ENCODE results near the gene TMEM187.

TMEM187 gene

DNA sequence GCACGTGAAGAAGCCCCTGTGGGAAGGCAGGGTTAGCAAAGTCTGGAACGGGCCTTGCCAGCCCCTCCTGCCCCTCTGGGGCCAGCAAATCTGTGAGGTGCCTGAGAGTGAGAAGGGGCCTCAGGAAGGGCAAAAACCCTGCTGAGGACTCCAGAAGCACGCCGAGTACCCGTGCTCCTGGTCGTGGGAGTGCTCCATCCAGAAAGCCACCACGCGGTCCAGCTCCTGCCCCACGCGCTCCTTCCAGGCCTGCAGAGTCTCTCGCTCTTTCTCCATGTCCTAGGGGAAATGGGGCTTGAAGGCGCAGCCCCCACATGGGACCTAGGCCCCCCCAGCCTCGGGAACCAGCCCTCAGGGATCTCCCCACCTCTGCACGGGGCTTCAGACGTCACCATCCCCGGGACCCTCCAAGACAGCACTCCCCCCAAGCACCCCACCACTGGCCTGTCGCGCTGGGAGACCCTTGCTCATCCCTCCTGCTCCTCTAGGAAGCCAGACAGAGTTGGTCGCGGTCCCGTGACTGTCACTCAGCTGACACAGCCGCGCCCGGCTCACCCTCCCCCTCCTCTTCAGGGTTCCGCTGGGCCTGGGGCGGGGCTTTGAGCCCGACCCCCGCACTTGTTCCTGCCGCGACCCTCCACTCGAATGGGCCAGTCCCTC is 28.3 kb upstream of the TMEM187 start, which contains the start of gene RENBP:
TSS of gene RENBP (minus strand) at position 504 of the 660 bp plus-strand sequence. CDS start at position 471, 33 bp downstream.
- Mint-ChIP-seq H3K9me3 (no peaks in the 10 kb centered on the region), H3K36me3 (peaks cover 17 to 35% of the 10 kb centered on the region in 2 donors), H3K27ac (peak within 1 kb of the TSS; percentile 97), H3K4me3 (peak within 1 kb of the TSS; percentile 95 to 98), H3K4me1 (peaks cover 15 to 46% of the 10 kb centered on the region in 2 donors), H3K27me3 (no peaks in the 10 kb centered on the region)
- ATAC-seq (replicated peaks) (peak; percentile 52 to 69), DNase-seq (no peak)

DNA sequence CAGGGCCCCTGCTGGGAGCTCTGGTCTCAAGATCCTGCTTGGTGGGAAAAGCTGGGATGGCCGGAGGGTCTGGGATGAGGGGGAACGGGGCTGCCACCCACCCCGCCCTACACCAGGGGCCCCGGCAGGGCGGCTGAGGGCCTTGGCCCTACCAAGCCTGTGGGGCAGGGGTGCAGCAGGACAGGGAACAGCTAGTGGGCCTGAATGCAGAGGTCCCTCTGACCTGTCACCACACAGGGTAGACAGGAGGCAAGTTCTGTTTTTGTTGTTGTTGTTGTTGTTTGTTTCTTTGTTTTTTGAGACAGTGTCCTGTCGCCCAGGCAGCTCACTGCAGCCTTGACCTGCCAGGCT is 27.8 kb upstream of the TMEM187 start:
- Mint-ChIP-seq H3K36me3 (peaks cover 19 to 39% of the 10 kb centered on the region in 2 donors), H3K4me1 (peaks cover 11 to 42% of the 10 kb centered on the region in 2 donors), H3K4me3 (peak overlapping the region; percentile 95 to 98), H3K27ac (peak overlapping the region; percentile 97), H3K27me3 (no peaks in the 10 kb centered on the region), H3K9me3 (no peaks in the 10 kb centered on the region)
- ATAC-seq (replicated peaks) (peak; percentile 13 to 41), DNase-seq (no peak)

- peaks cover 24 to 49% of the 10 kb centered on the region in 2 donors for H3K36me3 Mint-ChIP-seq
- peak overlapping the region; percentile 20 for H3K27ac Mint-ChIP-seq
- H3K4me1 Mint-ChIP-seq = peaks cover 8 to 34% of the 10 kb centered on the region in 2 donors
- ATAC-seq (replicated peaks) (no peak), DNase-seq (no peak)
- H3K4me3 Mint-ChIP-seq = no peak overlapping the region
- H3K9me3 Mint-ChIP-seq = no peaks in the 10 kb centered on the region
- H3K27me3 Mint-ChIP-seq = no peaks in the 10 kb centered on the region
Observed at GRCh38 chrX:153945956-153946943, 26.3 kb upstream of the TMEM187 start.

GRCh38 chrX:153947009-153947769 is 25.4 kb upstream of the TMEM187 start:
- Mint-ChIP-seq H3K36me3 (peaks cover 24 to 52% of the 10 kb centered on the region in 2 donors), H3K27ac (peak overlapping the region; percentile 75), H3K27me3 (no peaks in the 10 kb centered on the region), H3K9me3 (no peaks in the 10 kb centered on the region), H3K4me3 (no peak overlapping the region), H3K4me1 (peaks cover 6 to 31% of the 10 kb centered on the region in 2 donors)
- peak; percentile 72 for DNase-seq
- peak; percentile 83 to 86 for ATAC-seq (replicated peaks)

- no peaks in the 10 kb centered on the region for H3K27me3 Mint-ChIP-seq
- no peak for ATAC-seq (replicated peaks)
Observed at GRCh38 chrX:153948002-153948466, 24.5 kb upstream of the TMEM187 start.

GRCh38 chrX:153948847-153949805 is 23.4 kb upstream of the TMEM187 start:
- Mint-ChIP-seq H3K4me3 (no peak overlapping the region), H3K9me3 (no peaks in the 10 kb centered on the region), H3K27me3 (no peaks in the 10 kb centered on the region), H3K4me1 (peaks cover 8 to 25% of the 10 kb centered on the region in 2 donors), H3K27ac (peak overlapping the region; percentile 56), H3K36me3 (peaks cover 28 to 53% of the 10 kb centered on the region in 2 donors)
- DNase-seq (no peak), ATAC-seq (replicated peaks) (no peak)

More at GRCh38 chrX:153948002-153948466, 24.5 kb upstream of the TMEM187 start:
- no peak for DNase-seq
- Mint-ChIP-seq H3K9me3 (no peaks in the 10 kb centered on the region), H3K4me1 (peaks cover 6 to 27% of the 10 kb centered on the region in 2 donors), H3K4me3 (no peak overlapping the region), H3K27ac (peak overlapping the region; percentile 78), H3K36me3 (peaks cover 24 to 52% of the 10 kb centered on the region in 2 donors)

DNA sequence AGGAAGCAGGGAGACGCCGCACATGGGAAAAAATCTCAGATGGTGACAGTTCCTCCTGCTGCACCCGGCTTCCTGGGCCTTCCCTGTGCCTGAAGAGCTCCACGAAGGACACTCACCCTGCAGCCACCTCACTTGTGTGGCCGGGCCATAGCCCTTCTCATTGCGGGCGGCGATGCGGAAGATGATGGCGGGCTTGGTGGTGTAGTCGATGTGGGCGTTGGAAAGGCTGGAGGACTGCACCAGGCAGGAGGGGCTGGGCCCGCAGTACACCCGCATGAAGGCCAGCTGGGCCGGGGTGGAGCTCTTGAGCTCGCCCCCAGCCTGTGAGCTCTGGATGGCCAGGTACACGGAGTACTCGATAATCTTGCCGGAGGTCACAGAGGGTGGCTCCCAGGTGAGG is 22.4 kb upstream of the TMEM187 start:
- no peak overlapping the region for H3K4me3 Mint-ChIP-seq
- ATAC-seq (replicated peaks) (no peak), DNase-seq (no peak)
- no peak overlapping the region for H3K27ac Mint-ChIP-seq
- H3K36me3 Mint-ChIP-seq = peaks cover 30 to 58% of the 10 kb centered on the region in 2 donors
- no peaks in the 10 kb centered on the region for H3K27me3 Mint-ChIP-seq
- H3K4me1 Mint-ChIP-seq = peaks cover 7 to 19% of the 10 kb centered on the region in 2 donors
- H3K9me3 Mint-ChIP-seq = no peaks in the 10 kb centered on the region

- DNase-seq (no peak), ATAC-seq (replicated peaks) (no peak)
- Mint-ChIP-seq H3K27ac (no peak overlapping the region), H3K9me3 (no peaks in the 10 kb centered on the region), H3K36me3 (peaks cover 30 to 63% of the 10 kb centered on the region in 2 donors), H3K4me1 (peaks cover 9 to 19% of the 10 kb centered on the region in 2 donors), H3K27me3 (no peaks in the 10 kb centered on the region), H3K4me3 (no peak overlapping the region)
Observed at GRCh38 chrX:153951683-153952372, 20.7 kb upstream of the TMEM187 start.

- no peaks in the 10 kb centered on the region for H3K9me3 Mint-ChIP-seq
- H3K27ac Mint-ChIP-seq = no peak overlapping the region
- H3K27me3 Mint-ChIP-seq = no peaks in the 10 kb centered on the region
- peaks cover 27 to 63% of the 10 kb centered on the region in 2 donors for H3K36me3 Mint-ChIP-seq
- DNase-seq (no peak), ATAC-seq (replicated peaks) (no peak)
- H3K4me1 Mint-ChIP-seq = peaks cover 7 to 12% of the 10 kb centered on the region in 2 donors
- no peak overlapping the region for H3K4me3 Mint-ChIP-seq
Observed at GRCh38 chrX:153952373-153953026, 20.1 kb upstream of the TMEM187 start.

DNA sequence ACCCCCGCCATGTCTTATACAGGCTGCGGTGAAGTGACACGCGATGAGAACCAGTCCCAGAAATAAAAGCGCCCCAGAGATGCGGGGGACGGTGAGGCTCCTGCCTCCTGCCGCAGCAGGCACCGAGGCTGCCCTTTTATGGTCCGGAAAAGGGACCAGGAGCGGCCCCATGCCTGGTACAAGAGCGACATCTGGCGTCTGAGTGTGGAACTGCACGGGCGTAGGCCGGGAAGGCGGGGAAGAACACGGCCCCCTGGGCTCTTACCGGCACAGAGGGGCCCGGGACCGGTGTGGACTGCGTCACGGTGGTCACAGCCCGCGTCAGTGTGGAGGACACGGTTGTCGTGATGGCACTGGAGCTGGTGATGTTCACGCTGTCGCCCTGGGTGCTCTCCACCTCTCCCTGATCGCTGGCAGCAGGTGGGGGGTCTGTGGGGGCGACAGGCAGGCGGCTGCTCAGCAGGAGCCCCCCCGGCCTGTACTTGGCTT is 19.2 kb upstream of the TMEM187 start:
- Mint-ChIP-seq H3K36me3 (peaks cover 24 to 58% of the 10 kb centered on the region in 2 donors), H3K4me3 (peak overlapping the region in 1 of 2 donors; percentile 43), H3K27me3 (no peaks in the 10 kb centered on the region), H3K9me3 (no peaks in the 10 kb centered on the region), H3K27ac (peak overlapping the region; percentile 21), H3K4me1 (peaks cover 6 to 10% of the 10 kb centered on the region in 2 donors)
- DNase-seq (peak; percentile 67), ATAC-seq (replicated peaks) (peak; percentile 74 to 78)

DNA sequence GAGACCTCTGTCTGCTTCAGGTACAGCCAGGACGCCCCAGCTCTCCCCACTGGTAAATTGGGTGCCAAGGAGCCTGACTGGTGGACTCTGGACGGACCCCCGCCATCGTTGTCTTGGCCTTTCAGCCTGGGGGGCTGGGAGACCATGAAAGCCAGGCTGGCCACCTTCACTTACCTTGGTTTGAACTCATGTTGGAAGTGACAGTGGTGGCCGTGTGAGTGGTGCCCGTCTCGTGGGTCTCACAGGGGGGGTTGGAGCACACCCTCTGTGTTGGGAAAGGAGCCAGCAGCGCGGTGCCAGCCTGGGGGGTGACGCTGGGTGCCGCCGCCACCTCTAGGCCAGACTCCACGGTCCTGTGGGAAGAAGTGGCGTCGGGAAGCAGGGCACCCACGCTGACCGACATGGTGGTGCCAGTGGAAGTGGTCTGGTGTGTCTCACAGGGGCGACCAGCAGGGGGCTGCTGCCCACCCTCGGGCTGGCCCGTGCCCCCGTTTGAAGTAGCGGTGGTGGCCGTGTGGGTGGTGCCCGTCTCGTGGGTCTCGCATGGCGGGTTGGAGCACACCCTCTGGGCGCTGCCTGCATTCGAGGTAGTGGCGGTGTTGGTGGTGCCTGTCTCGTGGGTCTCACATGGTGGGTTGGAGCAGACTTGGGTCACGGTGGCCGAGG is 18.5 kb upstream of the TMEM187 start:
- Mint-ChIP-seq H3K4me1 (peaks cover 6 to 10% of the 10 kb centered on the region in 2 donors), H3K9me3 (no peaks in the 10 kb centered on the region), H3K4me3 (no peak overlapping the region), H3K36me3 (peaks cover 24 to 55% of the 10 kb centered on the region in 2 donors), H3K27ac (peak overlapping the region; percentile 79), H3K27me3 (no peaks in the 10 kb centered on the region)
- ATAC-seq (replicated peaks) (no peak), DNase-seq (no peak)
